Measurements from ENCODE around the gene FAM111A.

The FAM111A gene

GRCh38 chr11:59187587-59187986 is 44.9 kb downstream of the FAM111A start:
- no peaks in the 10 kb centered on the region for H3K9me3 ChIP-seq (ENCODE audit: control insufficient read depth, insufficient read depth, low read length)
- H3K4me1 ChIP-seq (ENCODE audit: control insufficient read depth, insufficient read depth, low read length) = 0 out of 2 replicates have a peak, but pooled peaks cover 3% of the 10 kb centered on the region
- H3K36me3 ChIP-seq (ENCODE audit: control insufficient read depth, insufficient read depth, low read length) = no peaks in the 10 kb centered on the region; the same call in 1 of the 2 replicates
- WGBS (ENCODE audit: insufficient coverage, insufficient read length) = no CpG with 5 or more reads among the region's 6 CpGs
- no peak overlapping the region for H3K4me3 ChIP-seq (ENCODE audit: low read length)
- no peak for DNase-seq (ENCODE audit: low read depth, low spot score)
- no peaks in the 10 kb centered on the region for H3K27me3 ChIP-seq (ENCODE audit: control insufficient read depth, insufficient read depth, low read length)
- H3K27ac ChIP-seq (ENCODE audit: low read length) = no peak overlapping the region

DNA sequence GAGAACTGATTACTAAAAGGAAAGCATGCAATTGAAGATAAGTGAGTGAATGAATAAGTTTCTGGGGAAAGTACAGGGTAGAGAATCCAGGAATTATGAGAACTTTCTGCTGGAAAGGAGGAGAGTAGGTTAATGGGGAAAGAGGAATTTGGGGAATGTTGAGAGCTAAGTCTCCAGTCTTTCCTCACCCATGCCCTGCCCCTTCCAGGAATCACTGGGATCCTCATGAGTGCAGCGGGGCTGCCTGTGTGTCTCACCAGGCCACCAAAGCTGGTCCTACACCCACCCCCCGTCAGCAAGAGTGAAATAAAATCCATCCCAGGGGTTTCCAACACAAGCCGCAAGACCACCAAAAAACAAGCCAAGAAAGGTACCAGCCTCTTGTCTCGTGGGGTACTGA is 46.3 kb downstream of the FAM111A start:
- no peaks in the 10 kb centered on the region for H3K9me3 ChIP-seq (ENCODE audit: control insufficient read depth, insufficient read depth, low read length)
- no CpG with 5 or more reads among the region's 4 CpGs for WGBS (ENCODE audit: insufficient coverage, insufficient read length)
- no peaks in the 10 kb centered on the region for H3K27me3 ChIP-seq (ENCODE audit: control insufficient read depth, insufficient read depth, low read length)
- H3K27ac ChIP-seq (ENCODE audit: low read length) = no peak overlapping the region
- no peaks in the 10 kb centered on the region; the same call in 1 of the 2 replicates for H3K36me3 ChIP-seq (ENCODE audit: control insufficient read depth, insufficient read depth, low read length)
- DNase-seq (ENCODE audit: low read depth, low spot score) = no peak
- no peak overlapping the region for H3K4me3 ChIP-seq (ENCODE audit: low read length)
- H3K4me1 ChIP-seq (ENCODE audit: control insufficient read depth, insufficient read depth, low read length) = 0 out of 2 replicates have a peak, but pooled peaks cover 3% of the 10 kb centered on the region

GRCh38 chr11:59189986-59190385 is 47.3 kb downstream of the FAM111A start:
- no peaks in the 10 kb centered on the region for H3K9me3 ChIP-seq (ENCODE audit: control insufficient read depth, insufficient read depth, low read length)
- no peak overlapping the region for H3K4me3 ChIP-seq (ENCODE audit: low read length)
- no peaks in the 10 kb centered on the region; the same call in 1 of the 2 replicates for H3K36me3 ChIP-seq (ENCODE audit: control insufficient read depth, insufficient read depth, low read length)
- no peak for DNase-seq (ENCODE audit: low read depth, low spot score)
- no CpG with 5 or more reads among the region's 4 CpGs for WGBS (ENCODE audit: insufficient coverage, insufficient read length)
- H3K27ac ChIP-seq (ENCODE audit: low read length) = no peak overlapping the region
- 0 out of 2 replicates have a peak, but pooled peaks cover 3% of the 10 kb centered on the region for H3K4me1 ChIP-seq (ENCODE audit: control insufficient read depth, insufficient read depth, low read length)
- no peaks in the 10 kb centered on the region for H3K27me3 ChIP-seq (ENCODE audit: control insufficient read depth, insufficient read depth, low read length)

DNA sequence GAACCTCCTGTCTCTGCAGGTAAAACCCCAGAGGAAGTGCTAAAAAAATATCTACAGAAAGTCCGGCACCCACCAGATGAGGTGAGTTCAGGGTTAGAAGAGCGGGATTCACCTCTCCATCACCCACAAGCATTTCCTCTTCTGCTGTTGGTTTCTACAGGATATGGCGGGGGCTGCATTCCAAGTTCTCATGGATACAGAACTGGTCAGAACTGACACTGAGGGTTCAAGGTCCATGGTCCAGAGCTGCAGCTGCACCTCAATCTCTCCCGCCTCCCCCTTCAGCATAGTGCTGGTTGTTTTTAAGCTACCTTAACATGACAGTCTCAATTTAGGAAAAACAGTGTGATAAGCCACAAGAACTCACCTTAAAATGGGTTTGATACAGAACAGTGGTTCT is 48.4 kb downstream of the FAM111A start:
- Histone ChIP-seq H3K9me3 (ENCODE audit: control insufficient read depth, insufficient read depth, low read length) (no peaks in the 10 kb centered on the region; the same call in 1 of the 2 replicates), H3K36me3 (ENCODE audit: control insufficient read depth, insufficient read depth, low read length) (peaks cover 3% of the 10 kb centered on the region; the same call in 1 of the 2 replicates), H3K27me3 (ENCODE audit: control insufficient read depth, insufficient read depth, low read length) (no peaks in the 10 kb centered on the region), H3K4me3 (ENCODE audit: low read length) (no peak overlapping the region), H3K4me1 (ENCODE audit: control insufficient read depth, insufficient read depth, low read length) (0 out of 2 replicates have a peak, but pooled peaks cover under 1% of the 10 kb centered on the region), H3K27ac (ENCODE audit: low read length) (no peak overlapping the region)
- WGBS (ENCODE audit: insufficient coverage, insufficient read length) = no CpG with 5 or more reads among the region's 4 CpGs
- DNase-seq (ENCODE audit: low read depth, low spot score) = no peak

GRCh38 chr11:59191890-59192289 is 49.2 kb downstream of the FAM111A start:
- no CpG with 5 or more reads among the region's 8 CpGs for WGBS (ENCODE audit: insufficient coverage, insufficient read length)
- Histone ChIP-seq H3K27ac (ENCODE audit: low read length) (no peak overlapping the region), H3K4me1 (ENCODE audit: control insufficient read depth, insufficient read depth, low read length) (no peaks in the 10 kb centered on the region), H3K36me3 (ENCODE audit: control insufficient read depth, insufficient read depth, low read length) (peaks cover 7% of the 10 kb centered on the region; the same call in 1 of the 2 replicates), H3K27me3 (ENCODE audit: control insufficient read depth, insufficient read depth, low read length) (no peaks in the 10 kb centered on the region), H3K9me3 (ENCODE audit: control insufficient read depth, insufficient read depth, low read length) (no peaks in the 10 kb centered on the region; the same call in 1 of the 2 replicates), H3K4me3 (ENCODE audit: low read length) (no peak overlapping the region)
- no peak for DNase-seq (ENCODE audit: low read depth, low spot score)

DNA sequence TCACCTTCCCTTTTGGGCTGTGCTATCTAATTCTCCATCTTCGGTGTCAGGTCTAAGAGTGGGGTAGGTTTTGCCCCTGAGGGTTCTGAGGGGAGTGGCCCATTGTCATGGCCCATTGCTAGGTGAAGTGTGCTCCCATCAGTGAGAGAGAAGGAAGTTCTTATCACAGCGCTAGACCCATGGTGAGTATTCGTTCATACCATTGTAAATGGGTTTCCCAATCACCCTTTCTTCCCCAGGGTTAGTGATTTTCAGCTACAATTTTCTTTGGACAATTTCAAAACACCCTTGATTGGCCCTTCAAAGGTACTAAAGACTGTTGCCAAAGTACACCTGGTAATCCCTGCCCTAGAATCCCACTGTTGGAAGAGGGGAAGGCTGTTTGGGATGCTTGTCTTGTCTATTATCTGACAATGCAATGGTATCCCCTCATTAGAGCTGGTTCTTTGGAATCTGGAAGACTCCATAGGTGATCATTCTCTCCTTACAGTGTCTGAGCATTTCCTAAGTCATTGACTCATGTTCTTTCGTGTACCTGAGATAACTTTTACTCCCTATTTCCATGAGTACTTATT is 49.9 kb downstream of the FAM111A start:
- Histone ChIP-seq H3K27ac (ENCODE audit: low read length) (no peak overlapping the region), H3K4me1 (ENCODE audit: control insufficient read depth, insufficient read depth, low read length) (no peaks in the 10 kb centered on the region), H3K4me3 (ENCODE audit: low read length) (no peak overlapping the region), H3K9me3 (ENCODE audit: control insufficient read depth, insufficient read depth, low read length) (no peaks in the 10 kb centered on the region; the same call in 1 of the 2 replicates), H3K27me3 (ENCODE audit: control insufficient read depth, insufficient read depth, low read length) (no peaks in the 10 kb centered on the region), H3K36me3 (ENCODE audit: control insufficient read depth, insufficient read depth, low read length) (peaks cover 7% of the 10 kb centered on the region; the same call in 1 of the 2 replicates)
- no CpG with 5 or more reads among the region's 4 CpGs for WGBS (ENCODE audit: insufficient coverage, insufficient read length)
- no peak for DNase-seq (ENCODE audit: low read depth, low spot score)

- DNase-seq (ENCODE audit: low read depth, low spot score) = no peak
- no peak overlapping the region for H3K4me3 ChIP-seq (ENCODE audit: low read length)
- no peaks in the 10 kb centered on the region for H3K27me3 ChIP-seq (ENCODE audit: control insufficient read depth, insufficient read depth, low read length)
- peaks cover 7% of the 10 kb centered on the region; the same call in 1 of the 2 replicates for H3K36me3 ChIP-seq (ENCODE audit: control insufficient read depth, insufficient read depth, low read length)
- no peaks in the 10 kb centered on the region for H3K4me1 ChIP-seq (ENCODE audit: control insufficient read depth, insufficient read depth, low read length)
- H3K9me3 ChIP-seq (ENCODE audit: control insufficient read depth, insufficient read depth, low read length) = no peaks in the 10 kb centered on the region; the same call in 1 of the 2 replicates
- WGBS (ENCODE audit: insufficient coverage, insufficient read length) = no CpG with 5 or more reads among the region's 10 CpGs
- no peak overlapping the region for H3K27ac ChIP-seq (ENCODE audit: low read length)
These were observed 51.0 kb downstream of the FAM111A start for GRCh38 chr11:59193587-59194130.

DNA sequence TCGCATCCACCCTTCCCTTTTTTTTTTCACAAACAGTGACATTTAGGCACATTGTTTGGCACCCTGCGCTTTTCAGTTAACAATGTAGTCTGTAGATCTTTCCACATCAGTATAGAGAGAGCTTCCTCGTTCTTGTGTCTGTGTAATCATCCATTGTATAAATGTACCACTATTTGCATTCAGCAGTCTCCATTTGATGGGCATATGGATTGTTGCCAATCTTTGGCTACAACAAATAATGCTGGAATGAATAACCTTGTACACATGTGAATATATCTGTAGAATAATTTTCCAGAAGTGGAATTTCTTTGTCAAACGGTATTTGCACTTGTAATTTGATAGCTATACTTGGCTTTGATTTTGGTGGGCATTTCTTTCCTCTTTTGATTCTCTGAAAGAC is 52.9 kb downstream of the FAM111A start:
- no CpG with 5 or more reads among the region's 4 CpGs for WGBS (ENCODE audit: insufficient coverage, insufficient read length)
- Histone ChIP-seq H3K4me1 (ENCODE audit: control insufficient read depth, insufficient read depth, low read length) (no peaks in the 10 kb centered on the region), H3K36me3 (ENCODE audit: control insufficient read depth, insufficient read depth, low read length) (peaks cover 7% of the 10 kb centered on the region; the same call in 1 of the 2 replicates), H3K27ac (ENCODE audit: low read length) (no peak overlapping the region), H3K9me3 (ENCODE audit: control insufficient read depth, insufficient read depth, low read length) (no peaks in the 10 kb centered on the region; the same call in 1 of the 2 replicates), H3K4me3 (ENCODE audit: low read length) (no peak overlapping the region), H3K27me3 (ENCODE audit: control insufficient read depth, insufficient read depth, low read length) (no peaks in the 10 kb centered on the region)
- no peak for DNase-seq (ENCODE audit: low read depth, low spot score)

DNA sequence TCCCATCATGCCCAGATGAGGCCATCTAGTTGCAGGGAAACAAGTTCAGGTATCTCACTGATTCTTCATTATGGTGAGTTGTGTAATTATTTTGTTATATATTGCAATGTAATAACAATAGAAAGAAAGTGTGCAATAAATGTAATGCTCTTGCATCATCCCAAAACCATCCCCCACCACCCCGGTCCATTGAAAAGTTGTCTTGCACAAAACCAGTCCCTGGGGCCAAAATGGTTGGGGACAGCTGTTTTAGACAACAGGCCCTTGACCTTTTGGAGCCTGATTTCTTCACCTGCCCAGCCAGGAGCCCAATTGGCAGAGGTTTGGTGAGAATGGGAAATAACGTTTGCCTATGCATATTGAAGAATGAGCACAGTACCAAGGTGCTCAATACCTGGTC is 54.1 kb downstream of the FAM111A start:
- H3K36me3 ChIP-seq (ENCODE audit: control insufficient read depth, insufficient read depth, low read length) = peaks cover 7% of the 10 kb centered on the region; the same call in 1 of the 2 replicates
- no CpG with 5 or more reads among the region's 2 CpGs for WGBS (ENCODE audit: insufficient coverage, insufficient read length)
- H3K27me3 ChIP-seq (ENCODE audit: control insufficient read depth, insufficient read depth, low read length) = no peaks in the 10 kb centered on the region
- no peaks in the 10 kb centered on the region for H3K4me1 ChIP-seq (ENCODE audit: control insufficient read depth, insufficient read depth, low read length)
- no peaks in the 10 kb centered on the region; the same call in 1 of the 2 replicates for H3K9me3 ChIP-seq (ENCODE audit: control insufficient read depth, insufficient read depth, low read length)
- no peak for DNase-seq (ENCODE audit: low read depth, low spot score)
- no peak overlapping the region for H3K4me3 ChIP-seq (ENCODE audit: low read length)
- no peak overlapping the region for H3K27ac ChIP-seq (ENCODE audit: low read length)

DNA sequence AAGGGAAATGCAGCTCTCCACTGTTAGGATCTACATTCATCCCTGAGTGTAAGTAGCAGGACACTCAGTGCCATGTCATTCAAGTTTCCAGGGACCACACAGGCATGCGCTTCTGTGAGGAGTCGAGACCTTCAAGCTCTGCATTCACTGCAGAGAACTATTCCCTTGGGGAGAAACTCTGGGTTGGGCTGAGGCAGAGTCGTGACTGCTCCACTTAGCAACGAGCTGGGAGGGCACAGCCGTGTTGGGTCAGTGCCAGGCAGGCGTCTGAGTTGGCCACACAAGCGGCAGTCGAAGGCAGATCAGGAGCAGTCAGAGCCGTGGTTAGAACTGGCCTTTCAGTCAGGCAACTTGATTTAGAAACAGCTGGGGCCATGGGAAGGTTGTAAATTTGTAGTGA is 55.3 kb downstream of the FAM111A start:
- WGBS (ENCODE audit: insufficient coverage, insufficient read length) = no CpG with 5 or more reads among the region's 9 CpGs
- peaks cover 7% of the 10 kb centered on the region; the same call in 1 of the 2 replicates for H3K36me3 ChIP-seq (ENCODE audit: control insufficient read depth, insufficient read depth, low read length)
- DNase-seq (ENCODE audit: low read depth, low spot score) = no peak
- no peaks in the 10 kb centered on the region; the same call in 1 of the 2 replicates for H3K9me3 ChIP-seq (ENCODE audit: control insufficient read depth, insufficient read depth, low read length)
- no peaks in the 10 kb centered on the region for H3K4me1 ChIP-seq (ENCODE audit: control insufficient read depth, insufficient read depth, low read length)
- no peak overlapping the region for H3K27ac ChIP-seq (ENCODE audit: low read length)
- H3K4me3 ChIP-seq (ENCODE audit: low read length) = no peak overlapping the region
- H3K27me3 ChIP-seq (ENCODE audit: control insufficient read depth, insufficient read depth, low read length) = no peaks in the 10 kb centered on the region

Measured in iPS DF 6.9 (cell line).